GM21447 (cell line): Measurements from ENCODE around the gene CHST1.

Experiments
- ATAC-seq: cut with Tn5 transposase; IDR thresholded peaks from one replicate; pipeline ENCODE4 v1.9.1; 2021; ENCODE audit not compliant: unreplicated experiment

The CHST1 gene

DNA sequence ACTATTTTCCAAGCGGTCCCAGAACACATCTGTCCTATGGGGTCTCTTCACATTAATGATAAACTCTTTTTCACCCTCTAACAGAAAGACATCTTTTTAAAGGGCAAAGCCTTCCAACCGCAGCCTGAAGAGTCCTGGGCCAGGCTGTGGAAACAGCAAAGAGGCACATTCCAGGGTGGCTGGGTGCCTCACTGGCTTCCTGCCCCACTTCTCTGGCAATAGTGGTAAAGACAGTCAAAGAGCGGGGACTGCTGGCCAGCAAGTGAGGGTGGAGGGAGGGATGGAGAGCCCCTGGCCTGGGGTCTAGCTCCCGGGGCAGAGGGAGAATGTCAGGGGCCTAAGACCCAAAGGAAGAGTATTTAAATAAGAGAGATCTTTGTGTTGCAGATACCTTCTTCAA, 10.2 kb upstream of the CHST1 start:
- no peak for ATAC-seq

- ATAC-seq = no peak
Measured at GRCh38 chr11:45674481-45675190, 9.2 kb upstream of the CHST1 start.

- ATAC-seq = no peak
Measured at GRCh38 chr11:45673441-45673840, 8.0 kb upstream of the CHST1 start.

DNA sequence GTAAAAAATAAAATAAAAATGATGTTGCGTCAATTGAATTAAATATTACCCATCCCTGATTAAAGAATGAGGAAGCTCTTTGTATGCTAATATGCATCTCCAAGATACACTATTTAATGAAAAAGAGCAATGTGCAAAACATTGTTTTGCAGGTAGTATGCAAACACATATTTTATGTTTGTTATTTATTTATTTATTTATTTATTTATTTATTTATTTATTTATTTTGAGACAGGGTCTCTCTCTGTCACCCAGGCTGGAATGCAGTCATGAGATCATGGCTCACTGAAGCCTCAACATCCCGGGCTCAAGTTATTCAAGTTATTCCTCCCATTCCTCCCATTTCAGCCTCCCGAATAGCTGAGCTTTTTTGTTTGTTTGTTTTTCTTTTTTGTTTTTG, 7.2 kb upstream of the CHST1 start:
- no peak for ATAC-seq

DNA sequence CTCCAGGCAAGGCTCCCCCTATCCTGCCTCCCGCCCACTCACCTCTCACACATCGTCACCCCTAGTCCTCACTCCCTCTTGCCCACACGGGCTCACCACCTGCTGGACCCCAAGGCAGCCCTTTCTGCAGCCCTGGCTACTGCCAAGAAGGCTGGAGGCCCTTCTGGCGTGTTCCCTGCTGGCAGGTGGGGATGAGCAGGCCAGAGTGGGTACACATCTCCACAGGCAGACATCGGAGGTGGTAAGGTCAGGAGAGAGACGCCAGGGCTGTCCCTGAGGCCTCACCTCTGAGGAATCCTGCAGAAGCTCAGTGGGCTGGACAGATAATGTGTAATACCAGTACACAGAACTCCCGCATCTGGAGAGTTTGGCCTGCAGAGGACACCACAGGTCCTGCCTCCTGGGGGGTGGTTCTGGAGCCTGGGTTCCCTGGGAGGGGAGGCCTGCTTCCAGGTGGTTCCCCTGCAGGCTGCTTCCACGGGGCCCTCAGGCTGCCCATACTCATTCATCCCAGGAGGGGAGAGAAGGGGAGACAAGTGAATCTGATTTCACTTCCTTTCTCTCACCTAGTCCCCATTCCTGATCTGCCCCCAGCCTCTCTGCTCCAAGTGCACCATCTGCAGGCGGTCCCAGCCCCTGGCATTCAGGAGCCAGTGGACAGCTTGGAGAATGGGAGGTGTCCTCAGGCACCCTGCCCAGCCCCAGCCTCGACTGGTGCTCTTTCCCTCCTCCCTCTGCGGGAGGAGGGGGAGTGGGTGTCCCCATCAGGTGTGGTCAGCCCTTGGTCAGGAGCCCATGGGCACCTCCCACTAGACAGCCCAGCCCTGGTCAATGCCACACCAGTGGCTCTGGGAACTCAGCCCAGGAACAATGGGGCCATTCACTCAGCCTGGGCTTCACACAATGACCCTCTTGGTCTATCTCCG, 6.1 kb upstream of the CHST1 start:
- no peak for ATAC-seq

- no peak for ATAC-seq
Measured at GRCh38 chr11:45670386-45671135, 5.1 kb upstream of the CHST1 start.

DNA sequence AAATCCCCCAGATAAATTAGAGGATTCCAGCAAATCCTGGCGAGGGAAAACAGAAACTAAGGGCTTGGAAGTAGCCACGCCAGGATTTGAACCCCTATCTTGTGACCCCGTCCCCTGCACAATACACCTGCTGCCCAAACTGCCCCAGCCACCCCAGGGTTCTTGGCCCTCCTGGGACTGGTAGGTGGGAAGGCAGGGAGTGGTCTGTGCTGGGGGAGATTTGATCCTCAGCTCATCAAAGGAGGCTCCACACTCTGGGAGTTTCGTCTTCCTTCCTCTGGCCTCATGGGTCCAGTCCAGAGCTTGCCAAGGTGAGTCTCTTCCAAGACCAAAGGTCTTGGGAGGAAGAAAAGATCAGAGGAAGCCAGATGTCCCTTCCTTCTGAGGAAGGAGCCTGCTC, 4.5 kb upstream of the CHST1 start:
- no peak for ATAC-seq

DNA sequence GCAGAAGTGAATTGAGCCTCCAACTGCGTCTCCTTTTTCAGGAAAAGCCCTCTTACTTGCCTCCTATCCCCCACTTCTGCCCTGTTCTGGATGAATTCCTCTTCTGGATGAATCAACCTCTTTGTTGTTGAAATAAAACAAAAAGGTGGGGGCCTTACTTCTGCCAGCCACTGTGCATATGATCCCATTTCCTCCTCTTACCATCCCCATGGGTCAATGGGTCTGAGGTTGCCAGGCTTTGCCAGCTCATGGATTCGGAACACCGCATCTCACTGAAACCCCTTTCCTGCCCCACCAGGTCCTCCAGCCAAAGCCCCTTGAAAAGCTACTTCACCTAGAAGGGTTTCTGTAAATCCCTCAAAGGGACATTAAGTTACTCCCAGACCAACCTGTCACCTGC, 3.7 kb upstream of the CHST1 start:
- no peak for ATAC-seq

GRCh38 chr11:45667929-45668680, 2.7 kb upstream of the CHST1 start:
- no peak for ATAC-seq

- no peak for ATAC-seq
Measured at GRCh38 chr11:45666648-45667642, 1.5 kb upstream of the CHST1 start.

DNA sequence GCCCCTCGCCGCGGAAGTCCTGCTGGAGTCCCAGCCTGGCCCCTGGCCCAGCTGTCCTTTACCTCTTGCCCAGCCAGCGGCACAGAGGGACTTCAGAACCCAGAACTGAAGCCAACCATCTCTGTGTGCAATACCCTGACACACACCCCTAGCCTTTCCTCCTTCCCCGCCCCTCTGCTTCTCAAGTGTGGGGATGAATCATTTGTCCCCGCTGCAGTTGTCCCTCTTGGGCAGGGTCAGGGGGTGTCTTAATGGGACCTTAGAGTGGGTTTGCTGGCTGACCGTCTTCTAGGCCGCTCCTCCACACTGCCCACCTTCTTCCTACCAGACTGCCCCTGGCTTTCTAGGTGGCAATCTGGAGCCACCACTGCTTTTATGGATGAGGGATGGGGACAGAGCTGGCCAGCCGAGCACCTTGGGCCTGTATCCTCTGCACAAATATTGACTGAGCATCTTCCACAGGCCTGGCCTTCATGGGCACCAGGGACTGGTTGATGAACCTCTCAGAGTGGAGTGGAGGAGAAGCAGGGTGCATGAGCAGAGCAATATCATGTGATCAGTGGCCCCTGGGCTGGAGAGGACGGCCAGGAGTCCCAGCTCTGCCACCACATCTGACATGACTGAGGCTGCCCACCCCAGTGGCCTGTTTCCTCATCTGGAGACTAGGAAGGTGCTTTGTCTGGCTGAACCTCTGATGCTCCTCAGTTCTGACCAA, 668 bp upstream of the CHST1 start:
- ATAC-seq = no peak

DNA sequence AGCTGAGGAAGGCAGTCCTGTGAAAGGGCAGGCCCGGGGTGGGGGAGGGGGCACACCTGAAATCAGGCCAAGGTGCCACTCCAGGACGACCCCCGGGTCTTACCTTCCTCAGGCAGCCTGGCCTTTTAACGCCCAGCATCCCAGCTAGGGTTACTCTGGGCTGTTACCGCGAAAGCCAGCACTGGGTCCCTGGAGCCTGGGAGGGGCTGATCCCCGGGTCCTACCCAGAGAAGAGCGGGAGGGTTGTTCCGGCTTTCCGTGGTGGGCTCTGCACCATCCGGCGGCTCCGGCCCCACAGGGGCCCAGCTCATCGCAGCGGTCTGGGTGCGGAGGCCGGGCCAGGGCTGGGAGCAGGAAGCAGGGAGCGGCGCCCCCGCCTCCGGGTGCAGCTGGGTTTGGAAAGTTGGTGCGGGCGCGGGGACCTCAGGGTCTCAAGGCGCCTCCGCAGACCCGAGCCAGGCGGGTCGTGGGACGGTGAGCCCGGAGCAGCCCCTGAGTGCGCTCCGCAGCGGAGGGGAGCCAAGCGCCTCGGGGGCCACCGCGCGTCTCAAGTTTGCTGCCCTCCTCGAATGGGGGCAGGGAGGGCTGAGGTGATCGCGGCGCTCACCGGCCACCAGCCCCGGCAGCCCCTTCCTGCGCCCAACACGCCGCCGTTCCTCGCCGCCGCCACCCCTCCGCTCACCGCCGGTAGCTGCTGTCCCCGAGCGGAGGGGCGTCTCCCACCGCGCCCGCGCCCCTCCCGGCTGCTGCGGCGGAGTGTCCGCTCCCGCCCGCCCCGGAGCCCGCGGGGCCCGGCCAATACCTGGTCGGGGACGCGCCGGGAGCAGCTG, 831 bp downstream of the CHST1 start:
- ATAC-seq = no peak

GRCh38 chr11:45663486-45664375, 1.7 kb downstream of the CHST1 start:
- no peak for ATAC-seq

DNA sequence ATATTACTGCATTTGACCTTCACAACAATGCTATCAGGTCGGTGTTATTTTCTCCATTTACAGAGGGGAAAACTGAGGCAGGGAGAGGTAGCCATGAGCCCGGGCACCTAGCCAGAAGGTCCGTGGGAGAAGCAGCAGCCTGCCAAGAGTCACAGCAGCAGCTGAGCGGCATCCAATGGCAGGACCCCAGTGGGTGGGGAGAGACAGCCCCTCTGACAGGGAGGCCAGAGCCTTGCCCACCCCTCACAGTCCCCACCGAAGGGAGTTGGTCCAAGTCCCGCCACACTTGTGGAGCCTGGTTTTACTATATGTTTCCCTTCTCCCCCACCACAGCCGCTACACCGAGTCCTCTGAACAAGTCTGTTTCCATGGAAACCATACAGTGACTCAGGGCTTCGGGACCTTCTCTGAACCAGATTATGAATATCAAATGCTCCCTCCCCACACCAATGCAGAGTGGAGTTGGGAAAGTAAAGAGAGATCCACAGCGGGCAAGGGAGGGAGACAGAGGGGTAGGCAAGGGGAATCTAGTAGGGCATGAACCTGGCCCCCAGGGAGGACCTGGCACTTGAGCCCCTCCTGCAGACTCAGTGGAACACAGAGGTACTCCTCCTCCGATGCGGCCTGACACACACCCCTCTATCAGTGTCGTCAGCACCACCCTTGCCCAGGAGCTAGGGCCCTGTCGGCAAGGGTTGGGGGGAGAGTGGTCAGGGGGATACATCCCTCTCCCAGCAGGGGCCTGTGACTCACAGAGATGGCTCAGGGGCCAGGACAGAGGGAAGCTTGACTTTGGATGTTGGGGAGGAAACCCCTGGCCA, 2.5 kb downstream of the CHST1 start:
- no peak for ATAC-seq

DNA sequence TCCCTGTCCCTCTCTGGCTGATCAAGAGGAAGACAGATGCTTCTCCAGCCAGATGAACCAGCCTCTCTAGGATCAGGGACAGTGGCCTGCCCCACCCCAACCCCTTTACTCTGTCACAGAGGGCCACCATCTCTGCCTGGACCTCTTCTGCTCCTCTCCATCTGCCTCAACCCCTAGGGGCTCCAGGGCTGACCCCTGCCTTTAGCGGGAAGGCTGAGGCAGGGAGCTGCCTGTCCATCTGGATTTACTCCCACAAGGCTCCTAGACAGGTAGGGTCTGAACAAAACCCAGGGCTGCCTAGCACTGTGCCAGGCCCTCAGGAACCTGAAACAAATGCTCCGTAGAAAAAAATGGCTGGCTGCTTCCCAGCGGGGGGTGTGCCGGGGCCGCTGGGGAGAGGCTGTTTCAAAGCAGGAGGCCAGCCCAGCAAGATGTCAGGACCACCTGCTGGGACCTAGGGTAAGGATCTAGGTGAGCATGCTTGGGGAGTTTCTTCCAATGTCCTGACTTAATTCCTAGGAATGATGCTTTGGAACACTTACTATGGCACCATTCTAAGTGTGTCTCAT, 3.2 kb downstream of the CHST1 start:
- ATAC-seq = no peak

DNA sequence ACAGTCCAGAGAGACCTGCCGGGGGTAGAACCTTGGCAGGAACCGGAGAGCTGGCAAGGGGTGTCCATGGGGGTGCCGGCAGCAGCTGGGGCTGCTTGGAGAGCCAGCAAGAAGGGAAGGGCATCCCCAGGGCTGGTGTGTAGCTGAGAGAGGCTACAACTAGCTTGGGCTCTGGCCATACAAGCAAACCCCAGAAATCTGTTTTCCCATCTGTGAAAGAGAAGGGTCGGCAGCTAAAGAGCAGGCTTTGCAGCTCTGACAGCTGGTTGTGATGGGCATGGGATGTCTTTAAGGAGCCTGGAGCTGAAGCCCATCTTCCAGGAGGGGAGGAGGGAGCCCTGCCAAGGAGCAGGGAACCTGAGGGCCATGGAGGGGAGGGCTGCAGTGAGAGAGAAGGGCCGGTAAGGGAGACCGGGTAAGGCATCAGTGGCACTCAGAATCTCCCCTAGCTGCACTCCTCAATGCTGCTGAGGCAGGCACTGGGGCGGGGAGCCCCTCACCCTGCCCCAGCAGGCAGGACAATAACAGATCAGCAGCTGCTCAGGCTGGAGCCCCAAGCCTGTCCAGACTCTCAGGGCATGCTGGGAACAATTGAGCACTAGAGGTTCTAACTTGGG, 3.9 kb downstream of the CHST1 start:
- ATAC-seq = no peak
